Measurements from ENCODE around the gene GRPEL2. TPM values are rescaled to one million over a fixed set of nuclear protein-coding genes. Genes with fewer than 3 reads are reported as not detected.
"Not testable (repeated sequence)": the region's sequence is repeated elsewhere in the genome, so short reads cannot be mapped to it uniquely, and the experiment has no call there.

GRPEL2 gene
- total RNA-seq, 2 experiments from 2014 or later: 43.8 to 49.4 TPM

GRCh38 chr5:149397530-149397929 is 52.2 kb downstream of the GRPEL2 start:
- CTCF ChIA-PET: no interaction called here
- no peak for DNase-seq
- H3K27me3 Mint-ChIP-seq: peaks cover 10% of the 10 kb centered on the region
- H3K27ac Mint-ChIP-seq: no peak overlapping the region
- H3K4me1 Mint-ChIP-seq: no peaks in the 10 kb centered on the region
- H3K9me3 Mint-ChIP-seq: no peaks in the 10 kb centered on the region
- no peaks in the 10 kb centered on the region for H3K36me3 Mint-ChIP-seq (ENCODE audit: low read depth)
- no peak overlapping the region for H3K4me3 Mint-ChIP-seq
- POLR2A ChIA-PET: interaction anchor here (1.4 kb wide), 1 partner anchor 12 kb away, joined by 4 read pairs; no protein-coding TSS in a partner anchor

DNA sequence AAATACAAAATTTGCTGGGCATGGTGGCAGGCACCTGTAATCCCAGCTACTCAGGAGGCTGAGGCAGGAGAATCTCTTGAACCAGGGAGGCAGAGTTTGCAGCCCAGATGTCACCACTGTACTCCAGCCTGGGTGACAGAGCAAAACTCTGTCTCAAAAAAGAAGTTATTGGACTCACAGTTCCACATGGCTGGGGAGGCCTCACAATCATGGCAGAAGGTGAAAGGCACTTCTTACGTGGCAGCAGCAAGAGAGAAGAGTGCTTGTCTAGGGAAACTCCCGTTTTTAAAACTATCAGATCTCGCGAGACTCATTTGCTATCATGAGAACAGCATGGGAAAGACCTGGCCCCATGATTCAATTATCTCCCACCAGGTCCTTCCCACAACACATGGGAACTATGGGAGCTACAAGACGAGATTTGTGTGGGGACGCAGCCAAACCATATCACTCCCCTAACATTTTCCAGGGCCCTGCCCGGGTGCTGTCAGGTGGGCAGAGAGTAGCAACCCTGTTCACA is 53.5 kb downstream of the GRPEL2 start:
- not testable (repeated sequence) for DNase-seq; H3K4me1 Mint-ChIP-seq; H3K4me3 Mint-ChIP-seq; H3K9me3 Mint-ChIP-seq; H3K27me3 Mint-ChIP-seq; H3K27ac Mint-ChIP-seq; H3K36me3 Mint-ChIP-seq (ENCODE audit: low read depth)
- CTCF ChIA-PET: interaction anchor here (1.0 to 1.1 kb wide), 2 partner anchors 31 to 36 kb away, joined by 3 to 4 read pairs; no protein-coding TSS in a partner anchor
- POLR2A ChIA-PET: interaction anchor here (1.3 to 1.4 kb wide), 2 partner anchors 11 to 30 kb away, joined by 3 to 4 read pairs; no protein-coding TSS in a partner anchor

- no peak overlapping the region for H3K27ac Mint-ChIP-seq
- peaks cover 10% of the 10 kb centered on the region for H3K27me3 Mint-ChIP-seq
- CTCF ChIA-PET: no interaction called here
- H3K36me3 Mint-ChIP-seq (ENCODE audit: low read depth): no peaks in the 10 kb centered on the region
- POLR2A ChIA-PET: interaction anchor here (1.3 kb wide), 1 partner anchor 29 kb away, joined by 3 read pairs; no protein-coding TSS in a partner anchor
- DNase-seq: no peak
- H3K4me1 Mint-ChIP-seq: no peaks in the 10 kb centered on the region
- H3K9me3 Mint-ChIP-seq: no peaks in the 10 kb centered on the region
- no peak overlapping the region for H3K4me3 Mint-ChIP-seq
Observed at GRCh38 chr5:149399775-149400174, 54.5 kb downstream of the GRPEL2 start.

GRCh38 chr5:149400304-149400703 is 55.0 kb downstream of the GRPEL2 start:
- no peak overlapping the region for H3K4me3 Mint-ChIP-seq

GRCh38 chr5:149401051-149401450 is 55.8 kb downstream of the GRPEL2 start:
- DNase-seq: no peak
- H3K4me3 Mint-ChIP-seq: no peak overlapping the region
- ChIA-PET POLR2A (no interaction called here), CTCF (no interaction called here)
- H3K36me3 Mint-ChIP-seq (ENCODE audit: low read depth): no peaks in the 10 kb centered on the region
- no peak overlapping the region for H3K27ac Mint-ChIP-seq
- H3K4me1 Mint-ChIP-seq: no peaks in the 10 kb centered on the region
- no peaks in the 10 kb centered on the region for H3K9me3 Mint-ChIP-seq
- H3K27me3 Mint-ChIP-seq: peaks cover 10% of the 10 kb centered on the region

More at GRCh38 chr5:149400304-149400703, 55.0 kb downstream of the GRPEL2 start:
- Mint-ChIP-seq H3K36me3 (ENCODE audit: low read depth) (no peaks in the 10 kb centered on the region), H3K27me3 (peaks cover 10% of the 10 kb centered on the region), H3K4me1 (no peaks in the 10 kb centered on the region), H3K27ac (no peak overlapping the region), H3K9me3 (no peaks in the 10 kb centered on the region)
- DNase-seq: no peak
- ChIA-PET POLR2A (no interaction called here), CTCF (no interaction called here)

GRCh38 chr5:149402291-149402690 is 57.0 kb downstream of the GRPEL2 start:
- ChIA-PET CTCF (no interaction called here), POLR2A (no interaction called here)
- H3K36me3 Mint-ChIP-seq (ENCODE audit: low read depth): no peaks in the 10 kb centered on the region

More at GRCh38 chr5:149402291-149402690, 57.0 kb downstream of the GRPEL2 start:
- Mint-ChIP-seq H3K9me3 (no peaks in the 10 kb centered on the region), H3K4me1 (no peaks in the 10 kb centered on the region), H3K4me3 (no peak overlapping the region), H3K27ac (no peak overlapping the region), H3K27me3 (peaks cover 7% of the 10 kb centered on the region)
- DNase-seq: no peak

Other genes with a start within 250 kb of the GRPEL2 start
- under 1 TPM; 0.08 to 0.38 TPM for gene ABLIM3, start 204.0 kb upstream of the GRPEL2 start, total RNA-seq
- not detected for gene AFAP1L1, start 73.6 kb upstream of the GRPEL2 start, total RNA-seq
- 10 to 100 TPM; 41.2 to 42.1 TPM for gene PCYOX1L, start 12.5 kb downstream of the GRPEL2 start, total RNA-seq
- not detected for gene IL17B, start 33.8 kb downstream of the GRPEL2 start, total RNA-seq
- gene CSNK1A1, start 205.9 kb downstream of the GRPEL2 start, total RNA-seq: 100 to 1,000 TPM; 194 to 203 TPM
- gene ARHGEF37, start 236.0 kb downstream of the GRPEL2 start, total RNA-seq: 1 to 10 TPM in 1 of 2 experiments, under 1 TPM in 1; 0.88 to 1.1 TPM